ENCODE results near the gene RPS6KA1.

RPS6KA1 gene

GRCh38 chr1:26516987-26517765 lies 12.4 kb upstream of the RPS6KA1 start:
- Histone ChIP-seq H3K36me3 (ENCODE audit: control insufficient read depth, insufficient read depth, low read length) (no peaks in the 10 kb centered on the region), H3K27ac (ENCODE audit: low read depth, low read length, severe bottlenecking) (no peak overlapping the region), H3K4me3 (ENCODE audit: extremely low read depth, insufficient read depth, low read length, poor library complexity, severe bottlenecking) (no peak overlapping the region), H3K4me1 (ENCODE audit: control insufficient read depth, insufficient read depth, low read length, poor library complexity, severe bottlenecking) (no peaks in the 10 kb centered on the region), H3K9me3 (ENCODE audit: control insufficient read depth, low read length) (no peaks in the 10 kb centered on the region)
- 97 to 100% methylated on average over 3 of the region's 4 CpGs for WGBS, 2 experiments (ENCODE audit: insufficient coverage in 2 of 2)

- Histone ChIP-seq H3K36me3 (ENCODE audit: control insufficient read depth, insufficient read depth, low read length) (no peaks in the 10 kb centered on the region), H3K9me3 (ENCODE audit: control insufficient read depth, low read length) (no peaks in the 10 kb centered on the region), H3K4me3 (ENCODE audit: extremely low read depth, insufficient read depth, low read length, poor library complexity, severe bottlenecking) (no peak overlapping the region), H3K4me1 (ENCODE audit: control insufficient read depth, insufficient read depth, low read length, poor library complexity, severe bottlenecking) (no peaks in the 10 kb centered on the region), H3K27ac (ENCODE audit: low read depth, low read length, severe bottlenecking) (no peak overlapping the region)
- no CpG with 5 or more reads among the region's 1 CpG for WGBS, 2 experiments (ENCODE audit: insufficient coverage in 2 of 2)
Observed at GRCh38 chr1:26517766-26518049, 11.9 kb upstream of the RPS6KA1 start.

GRCh38 chr1:26518355-26518754 lies 11.2 kb upstream of the RPS6KA1 start:
- no peaks in the 10 kb centered on the region for H3K36me3 ChIP-seq (ENCODE audit: control insufficient read depth, insufficient read depth, low read length)
- no peak overlapping the region for H3K4me3 ChIP-seq (ENCODE audit: extremely low read depth, insufficient read depth, low read length, poor library complexity, severe bottlenecking)
- WGBS, 2 experiments (ENCODE audit: insufficient coverage in 2 of 2): 100% methylated on average over 1 of the region's 6 CpGs
- no peaks in the 10 kb centered on the region for H3K9me3 ChIP-seq (ENCODE audit: control insufficient read depth, low read length)
- no peaks in the 10 kb centered on the region for H3K4me1 ChIP-seq (ENCODE audit: control insufficient read depth, insufficient read depth, low read length, poor library complexity, severe bottlenecking)
- no peak overlapping the region for H3K27ac ChIP-seq (ENCODE audit: low read depth, low read length, severe bottlenecking)

GRCh38 chr1:26520339-26520738 lies 9.2 kb upstream of the RPS6KA1 start:
- WGBS, 2 experiments (ENCODE audit: insufficient coverage in 2 of 2): 95 to 96% methylated on average over 3 of the region's 5 CpGs
- Histone ChIP-seq H3K4me3 (ENCODE audit: extremely low read depth, insufficient read depth, low read length, poor library complexity, severe bottlenecking) (no peak overlapping the region), H3K27ac (ENCODE audit: low read depth, low read length, severe bottlenecking) (no peak overlapping the region), H3K36me3 (ENCODE audit: control insufficient read depth, insufficient read depth, low read length) (no peaks in the 10 kb centered on the region), H3K9me3 (ENCODE audit: control insufficient read depth, low read length) (no peaks in the 10 kb centered on the region), H3K4me1 (ENCODE audit: control insufficient read depth, insufficient read depth, low read length, poor library complexity, severe bottlenecking) (no peaks in the 10 kb centered on the region)

DNA sequence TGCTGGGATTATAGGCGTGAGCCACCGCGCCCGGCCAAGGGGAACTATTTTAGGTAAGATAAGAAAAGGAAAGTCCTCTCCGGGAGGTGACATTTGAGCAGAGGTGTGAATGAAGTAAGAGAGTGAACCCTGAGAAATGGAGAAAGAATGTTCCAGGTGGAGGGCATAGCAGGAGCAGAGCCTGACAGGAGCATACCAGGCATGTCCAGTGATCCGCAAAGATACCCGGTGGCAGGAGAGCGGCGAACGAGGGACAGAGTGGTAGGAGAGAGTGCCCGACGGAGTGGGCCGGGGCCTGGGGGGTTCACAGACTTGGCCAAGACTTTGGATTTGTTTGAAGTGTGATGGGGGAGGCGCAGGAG lies 7.9 kb upstream of the RPS6KA1 start:
- Histone ChIP-seq H3K4me1 (ENCODE audit: control insufficient read depth, insufficient read depth, low read length, poor library complexity, severe bottlenecking) (no peaks in the 10 kb centered on the region), H3K27ac (ENCODE audit: low read depth, low read length, severe bottlenecking) (no peak overlapping the region), H3K9me3 (ENCODE audit: control insufficient read depth, low read length) (no peaks in the 10 kb centered on the region), H3K36me3 (ENCODE audit: control insufficient read depth, insufficient read depth, low read length) (no peaks in the 10 kb centered on the region), H3K4me3 (ENCODE audit: extremely low read depth, insufficient read depth, low read length, poor library complexity, severe bottlenecking) (no peak overlapping the region)
- 78 to 82% methylated on average over 7 to 12 of the region's 14 CpGs for WGBS, 2 experiments (ENCODE audit: insufficient coverage in 2 of 2)

- Histone ChIP-seq H3K27ac (ENCODE audit: low read depth, low read length, severe bottlenecking) (no peak overlapping the region), H3K36me3 (ENCODE audit: control insufficient read depth, insufficient read depth, low read length) (no peaks in the 10 kb centered on the region), H3K4me3 (ENCODE audit: extremely low read depth, insufficient read depth, low read length, poor library complexity, severe bottlenecking) (no peak overlapping the region), H3K9me3 (ENCODE audit: control insufficient read depth, low read length) (no peaks in the 10 kb centered on the region), H3K4me1 (ENCODE audit: control insufficient read depth, insufficient read depth, low read length, poor library complexity, severe bottlenecking) (no peaks in the 10 kb centered on the region)
Observed at GRCh38 chr1:26522073-26522472, 7.5 kb upstream of the RPS6KA1 start.

DNA sequence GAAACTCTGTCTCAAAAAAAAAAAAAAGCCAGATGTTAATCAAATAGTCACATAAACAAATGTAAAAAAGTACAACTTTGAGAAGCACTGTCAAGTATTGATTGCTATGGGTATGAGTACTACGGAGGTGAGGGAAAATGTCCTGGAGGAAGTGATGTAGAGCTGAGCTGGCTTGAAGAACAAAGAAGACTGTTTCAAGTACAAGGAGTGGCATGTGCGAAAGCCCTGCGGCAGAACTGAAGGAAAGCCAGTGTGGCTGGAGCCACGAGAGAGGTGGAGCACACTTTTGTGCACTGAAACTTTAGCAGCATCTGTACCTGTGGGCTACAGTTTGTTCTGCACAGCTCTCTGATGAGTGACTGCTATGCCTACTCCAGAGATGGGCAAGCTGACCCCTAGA lies 5.4 kb upstream of the RPS6KA1 start:
- WGBS, 2 experiments (ENCODE audit: insufficient coverage in 2 of 2): 85 to 90% methylated on average over 4 of the region's 4 CpGs
- peaks cover 2% of the 10 kb centered on the region for H3K4me1 ChIP-seq (ENCODE audit: control insufficient read depth, insufficient read depth, low read length, poor library complexity, severe bottlenecking)
- no peaks in the 10 kb centered on the region for H3K9me3 ChIP-seq (ENCODE audit: control insufficient read depth, low read length)
- H3K27ac ChIP-seq (ENCODE audit: low read depth, low read length, severe bottlenecking): no peak overlapping the region
- no peaks in the 10 kb centered on the region for H3K36me3 ChIP-seq (ENCODE audit: control insufficient read depth, insufficient read depth, low read length)
- H3K4me3 ChIP-seq (ENCODE audit: extremely low read depth, insufficient read depth, low read length, poor library complexity, severe bottlenecking): no peak overlapping the region

- 86% methylated on average over 2 of the region's 5 CpGs; no CpG with 5 or more reads in 1 of the 2 experiments for WGBS, 2 experiments (ENCODE audit: insufficient coverage in 2 of 2)
- Histone ChIP-seq H3K4me3 (ENCODE audit: extremely low read depth, insufficient read depth, low read length, poor library complexity, severe bottlenecking) (no peak overlapping the region), H3K36me3 (ENCODE audit: control insufficient read depth, insufficient read depth, low read length) (no peaks in the 10 kb centered on the region), H3K9me3 (ENCODE audit: control insufficient read depth, low read length) (no peaks in the 10 kb centered on the region), H3K4me1 (ENCODE audit: control insufficient read depth, insufficient read depth, low read length, poor library complexity, severe bottlenecking) (peaks cover 12% of the 10 kb centered on the region), H3K27ac (ENCODE audit: low read depth, low read length, severe bottlenecking) (no peak overlapping the region)
Observed at GRCh38 chr1:26526287-26526686, 3.3 kb upstream of the RPS6KA1 start.

GRCh38 chr1:26529405-26529654 lies 231 bp upstream of the RPS6KA1 start:
- peak overlapping the region; percentile 23 for H3K27ac ChIP-seq (ENCODE audit: low read depth, low read length, severe bottlenecking)

DNA sequence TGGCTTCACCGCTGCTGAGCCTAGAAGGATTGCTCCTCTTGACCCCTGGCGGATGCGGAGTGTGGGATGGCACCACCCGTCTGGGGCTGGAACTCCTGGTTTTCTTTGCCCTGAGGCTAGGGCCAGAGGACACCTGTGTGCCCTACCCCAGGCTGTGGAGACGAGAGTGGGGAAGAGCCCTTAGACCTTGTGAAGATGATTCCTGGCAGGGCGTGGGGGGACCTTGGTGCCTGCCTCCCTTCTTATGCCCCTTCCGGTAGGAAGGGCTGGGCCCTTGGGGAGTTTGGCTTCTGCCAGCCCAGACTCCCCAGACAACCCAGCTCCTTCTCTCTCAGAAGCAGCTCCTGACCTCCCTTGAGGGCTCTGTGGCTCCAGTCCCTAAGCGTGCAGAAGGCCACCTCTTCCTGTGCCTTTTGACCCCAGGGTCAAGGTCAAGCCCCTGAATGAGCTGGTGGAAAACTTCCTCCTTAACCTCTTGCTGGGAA lies 891 bp downstream of the RPS6KA1 start:
- H3K27ac ChIP-seq (ENCODE audit: low read depth, low read length, severe bottlenecking): no peak overlapping the region
- peak overlapping the region; percentile 67 for H3K4me3 ChIP-seq (ENCODE audit: extremely low read depth, insufficient read depth, low read length, poor library complexity, severe bottlenecking)
- 0 to 18% methylated on average over 4 to 6 of the region's 8 CpGs for WGBS, 2 experiments (ENCODE audit: insufficient coverage in 2 of 2)

More at GRCh38 chr1:26529405-26529654, 231 bp upstream of the RPS6KA1 start:
- Histone ChIP-seq H3K9me3 (ENCODE audit: control insufficient read depth, low read length) (no peaks in the 10 kb centered on the region), H3K36me3 (ENCODE audit: control insufficient read depth, insufficient read depth, low read length) (no peaks in the 10 kb centered on the region), H3K4me1 (ENCODE audit: control insufficient read depth, insufficient read depth, low read length, poor library complexity, severe bottlenecking) (peaks cover 14% of the 10 kb centered on the region), H3K4me3 (ENCODE audit: extremely low read depth, insufficient read depth, low read length, poor library complexity, severe bottlenecking) (peak overlapping the region; percentile 27)
- WGBS, 2 experiments (ENCODE audit: insufficient coverage in 2 of 2): 0% methylated on average over 3 to 12 of the region's 19 CpGs

DNA sequence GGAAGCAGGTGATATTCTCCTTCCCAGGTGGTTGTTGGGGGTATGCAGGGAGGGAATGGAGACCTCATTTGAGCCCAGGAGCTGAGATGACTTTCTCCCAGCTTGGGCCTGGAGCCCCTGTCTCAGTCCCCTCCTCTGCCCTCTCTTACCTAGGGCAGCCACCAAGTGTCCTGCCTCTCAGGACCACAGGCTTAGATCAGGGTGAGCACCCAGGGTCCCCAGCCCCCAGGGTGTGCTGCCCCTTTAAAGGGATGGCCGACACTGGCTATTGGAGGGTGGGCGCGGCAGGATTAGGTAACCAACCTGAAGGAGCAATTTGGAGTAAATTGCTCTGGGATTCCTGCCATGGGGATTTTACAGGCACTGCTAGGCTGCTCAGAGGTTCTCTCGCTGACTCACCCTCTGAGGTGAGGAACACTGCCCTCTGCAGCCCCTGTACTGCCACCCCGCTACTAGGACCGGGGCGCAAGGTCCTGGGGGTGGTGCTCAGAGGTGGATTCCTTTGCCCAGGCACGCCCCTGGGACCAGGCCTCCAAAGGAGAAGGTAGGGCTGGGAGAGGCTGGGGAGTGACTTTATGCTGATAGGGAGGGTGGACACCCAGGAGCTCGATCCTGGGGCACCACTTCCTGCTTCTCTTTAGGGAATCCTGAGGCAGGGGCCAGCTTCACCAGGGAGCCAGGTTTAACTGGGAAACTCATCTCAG lies 1.5 kb downstream of the RPS6KA1 start:
- WGBS, 2 experiments (ENCODE audit: insufficient coverage in 2 of 2): 9 to 11% methylated on average over 4 to 8 of the region's 9 CpGs
- H3K4me1 ChIP-seq (ENCODE audit: control insufficient read depth, insufficient read depth, low read length, poor library complexity, severe bottlenecking): peaks cover 14% of the 10 kb centered on the region
- H3K9me3 ChIP-seq (ENCODE audit: control insufficient read depth, low read length): no peaks in the 10 kb centered on the region
- no peaks in the 10 kb centered on the region for H3K36me3 ChIP-seq (ENCODE audit: control insufficient read depth, insufficient read depth, low read length)
- H3K4me3 ChIP-seq (ENCODE audit: extremely low read depth, insufficient read depth, low read length, poor library complexity, severe bottlenecking): peak overlapping the region; percentile 67
- no peak overlapping the region for H3K27ac ChIP-seq (ENCODE audit: low read depth, low read length, severe bottlenecking)

More for the DNA sequence above, 891 bp downstream of the RPS6KA1 start:
- Histone ChIP-seq H3K9me3 (ENCODE audit: control insufficient read depth, low read length) (no peaks in the 10 kb centered on the region), H3K4me1 (ENCODE audit: control insufficient read depth, insufficient read depth, low read length, poor library complexity, severe bottlenecking) (peaks cover 14% of the 10 kb centered on the region), H3K36me3 (ENCODE audit: control insufficient read depth, insufficient read depth, low read length) (no peaks in the 10 kb centered on the region)
